Stomach smooth muscle (tissue), 2 donors: ENCODE measurements around the gene EHD2.
"Not testable (repeated sequence)": the region's sequence is repeated elsewhere in the genome, so short reads cannot be mapped to it uniquely, and the experiment has no call there.

Experiments used
- H3K27ac ChIP-seq: one replicate; pipeline ENCODE4 v1.7.0; 2013; ENCODE audit warnings: mild to moderate bottlenecking, low read length, inconsistent platforms
- H3K27me3 ChIP-seq, 2 donors: one replicate each; pipeline ENCODE4 v1.7.0; 2013; ENCODE audit warnings: low read length in 2 of 2; ENCODE audit not compliant: insufficient read depth in 2 of 2, control insufficient read depth in 1 of 2
- H3K36me3 ChIP-seq, 2 donors: one replicate each; pipeline ENCODE4 v1.7.0; 2013; ENCODE audit warnings: low read length in 2 of 2; ENCODE audit not compliant: control insufficient read depth in 2 of 2, insufficient read depth in 2 of 2
- H3K4me1 ChIP-seq: one replicate; pipeline ENCODE4 v1.7.0; 2013; ENCODE audit warnings: low read length; ENCODE audit not compliant: control insufficient read depth, insufficient read depth
- H3K4me3 ChIP-seq, 2 donors: one replicate each; pipeline ENCODE4 v1.7.0; 2013; ENCODE audit warnings: low read length in 2 of 2
- H3K9ac ChIP-seq, 2 donors: one replicate each; pipeline ENCODE4 v1.7.0; 2013; ENCODE audit warnings: low read length in 2 of 2, mild to moderate bottlenecking in 1 of 2
- H3K9me3 ChIP-seq, 2 donors: one replicate each; pipeline ENCODE4 v1.7.0; 2013; ENCODE audit warnings: low read length in 2 of 2; ENCODE audit not compliant: control insufficient read depth in 2 of 2
- donor health status: healthy.
- donor health status: Pancreatic carcinoma.

Gene EHD2

GRCh38 chr19:47760632-47760999 lies 47.4 kb downstream of the EHD2 start:
- Histone ChIP-seq H3K4me3 (no peak overlapping the region), H3K9ac (no peak overlapping the region), H3K4me1 (peaks cover 6% of the 10 kb centered on the region), H3K36me3 (peaks cover 32 to 34% of the 10 kb centered on the region in 2 donors), H3K27ac (no peak overlapping the region), H3K27me3 (no peaks in the 10 kb centered on the region), H3K9me3 (no peaks in the 10 kb centered on the region)

DNA sequence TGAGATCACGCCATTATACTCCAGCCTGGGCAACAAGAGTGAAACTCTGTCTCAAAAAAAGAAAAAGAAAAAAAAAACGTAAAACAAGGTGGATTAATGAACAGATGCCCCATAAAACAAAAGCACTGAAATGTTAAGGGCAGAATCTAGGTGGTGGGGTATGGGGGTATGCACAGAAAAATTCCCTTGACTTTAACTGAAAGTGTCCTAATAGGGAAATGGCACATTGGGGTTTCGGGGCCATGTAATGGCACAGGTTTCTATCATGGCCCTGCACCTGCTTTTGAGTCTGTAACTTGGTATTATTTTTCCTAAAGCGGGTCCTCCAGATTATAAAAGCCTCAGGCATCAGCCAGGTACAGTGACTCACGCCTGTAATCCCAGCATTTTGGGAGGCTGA lies 48.3 kb downstream of the EHD2 start:
- Histone ChIP-seq H3K9me3 (no peaks in the 10 kb centered on the region), H3K27me3 (no peaks in the 10 kb centered on the region), H3K36me3 (peaks cover 25 to 26% of the 10 kb centered on the region in 2 donors), H3K27ac (no peak overlapping the region), H3K4me1 (peaks cover 6% of the 10 kb centered on the region), H3K9ac (no peak overlapping the region), H3K4me3 (no peak overlapping the region)

- Histone ChIP-seq H3K27me3 (no peaks in the 10 kb centered on the region), H3K36me3 (peaks cover 19 to 22% of the 10 kb centered on the region in 2 donors), H3K9me3 (no peaks in the 10 kb centered on the region), H3K4me3 (no peak overlapping the region), H3K9ac (no peak overlapping the region), H3K4me1 (peaks cover 6% of the 10 kb centered on the region), H3K27ac (no peak overlapping the region)
Measured at GRCh38 chr19:47762151-47762550, 48.9 kb downstream of the EHD2 start.

DNA sequence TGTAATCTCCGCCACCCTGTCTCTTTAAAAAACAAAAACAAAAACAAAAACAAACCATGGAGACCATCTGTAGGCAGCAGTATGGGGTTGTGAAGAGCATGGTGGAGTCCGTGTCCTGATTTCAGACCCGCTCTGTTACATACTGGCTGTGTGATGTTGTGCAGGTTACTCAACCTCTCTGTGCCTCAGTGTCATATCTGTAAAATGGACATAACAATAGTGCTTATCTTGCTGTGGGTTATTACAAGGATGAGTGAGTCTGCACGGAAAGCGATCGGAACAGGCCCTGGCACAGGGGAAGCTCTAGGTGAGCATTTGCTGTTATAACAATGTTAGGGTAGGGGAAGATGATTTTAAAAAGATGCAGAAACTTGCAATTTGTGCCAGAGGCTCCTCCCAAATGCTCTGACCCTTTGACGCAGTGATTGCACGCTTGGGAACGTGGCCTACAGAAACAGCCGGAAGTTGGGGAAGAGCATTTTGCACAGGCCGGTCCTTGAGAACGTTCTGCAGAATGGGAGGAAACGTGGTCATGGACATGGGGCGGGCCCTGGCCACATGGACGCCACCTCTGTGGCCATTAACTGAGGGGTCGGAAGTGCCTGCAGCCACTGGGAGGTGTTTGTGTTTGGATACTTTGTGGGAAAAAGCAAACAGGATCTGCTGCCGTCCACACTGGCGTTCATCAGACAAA lies 49.5 kb downstream of the EHD2 start:
- no peak overlapping the region for H3K4me3 ChIP-seq
- H3K9me3 ChIP-seq: no peaks in the 10 kb centered on the region
- no peak overlapping the region for H3K27ac ChIP-seq
- no peaks in the 10 kb centered on the region for H3K27me3 ChIP-seq
- no peak overlapping the region for H3K9ac ChIP-seq
- peaks cover 6% of the 10 kb centered on the region for H3K4me1 ChIP-seq
- peaks cover 13 to 16% of the 10 kb centered on the region in 2 donors for H3K36me3 ChIP-seq

DNA sequence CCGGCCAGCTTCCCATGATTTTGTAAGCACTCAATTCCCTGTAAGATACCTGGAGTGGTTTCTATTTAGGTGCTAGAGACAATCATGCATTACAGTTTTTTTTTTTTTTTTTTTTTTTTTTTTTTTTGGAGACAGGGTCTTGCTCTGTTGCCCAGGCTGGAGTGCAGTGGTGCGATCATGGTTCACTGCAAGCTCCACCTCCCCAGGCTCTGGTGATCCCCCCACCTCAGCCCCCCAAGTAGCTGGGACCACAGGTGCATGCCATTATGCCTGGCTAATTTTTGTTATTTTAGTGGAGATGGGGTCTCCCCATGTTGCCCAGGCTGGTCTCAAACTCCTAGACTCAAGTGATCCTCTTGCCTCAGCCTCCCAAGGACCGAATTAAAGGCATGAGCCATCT lies 51.5 kb downstream of the EHD2 start:
- not testable (repeated sequence) for H3K4me1 ChIP-seq, H3K4me3 ChIP-seq, H3K27me3 ChIP-seq, H3K9me3 ChIP-seq, H3K27ac ChIP-seq, H3K36me3 ChIP-seq, H3K9ac ChIP-seq

GRCh38 chr19:47765523-47766358 lies 52.5 kb downstream of the EHD2 start:
- Histone ChIP-seq H3K36me3 (no peaks in the 10 kb centered on the region), H3K9me3 (no peaks in the 10 kb centered on the region), H3K4me3 (no peak overlapping the region), H3K27me3 (no peaks in the 10 kb centered on the region), H3K27ac (no peak overlapping the region), H3K4me1 (peaks cover 6% of the 10 kb centered on the region), H3K9ac (no peak overlapping the region)

DNA sequence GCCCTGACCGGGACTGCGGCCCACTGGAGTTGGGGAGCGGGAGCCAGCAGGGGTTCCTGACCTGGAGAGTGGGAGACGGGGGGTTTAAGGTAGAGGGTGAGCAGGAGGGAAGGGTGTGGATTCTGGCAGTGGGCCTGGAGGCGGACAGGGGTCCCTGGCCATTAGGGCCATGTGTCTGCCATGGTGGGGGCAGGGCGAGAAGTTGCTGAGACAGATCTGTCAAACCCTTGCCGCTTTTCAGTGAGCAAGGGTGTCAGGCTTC lies 53.1 kb downstream of the EHD2 start:
- Histone ChIP-seq H3K4me1 (peaks cover 6% of the 10 kb centered on the region), H3K27ac (no peak overlapping the region), H3K9me3 (no peaks in the 10 kb centered on the region), H3K27me3 (no peaks in the 10 kb centered on the region), H3K36me3 (no peaks in the 10 kb centered on the region), H3K4me3 (no peak overlapping the region), H3K9ac (no peak overlapping the region)

GRCh38 chr19:47766670-47767069 lies 53.4 kb downstream of the EHD2 start:
- H3K9me3 ChIP-seq: no peaks in the 10 kb centered on the region
- H3K4me1 ChIP-seq: peaks cover 6% of the 10 kb centered on the region
- no peak overlapping the region for H3K9ac ChIP-seq
- H3K36me3 ChIP-seq: no peaks in the 10 kb centered on the region
- no peaks in the 10 kb centered on the region for H3K27me3 ChIP-seq
- H3K27ac ChIP-seq: no peak overlapping the region
- H3K4me3 ChIP-seq: no peak overlapping the region

- H3K36me3 ChIP-seq: no peaks in the 10 kb centered on the region
- H3K27me3 ChIP-seq: no peaks in the 10 kb centered on the region
- peaks cover 6% of the 10 kb centered on the region for H3K4me1 ChIP-seq
- no peak overlapping the region for H3K9ac ChIP-seq
- no peak overlapping the region for H3K4me3 ChIP-seq
- no peak overlapping the region for H3K27ac ChIP-seq
- H3K9me3 ChIP-seq: no peaks in the 10 kb centered on the region
Measured at GRCh38 chr19:47767349-47767748, 54.1 kb downstream of the EHD2 start.

DNA sequence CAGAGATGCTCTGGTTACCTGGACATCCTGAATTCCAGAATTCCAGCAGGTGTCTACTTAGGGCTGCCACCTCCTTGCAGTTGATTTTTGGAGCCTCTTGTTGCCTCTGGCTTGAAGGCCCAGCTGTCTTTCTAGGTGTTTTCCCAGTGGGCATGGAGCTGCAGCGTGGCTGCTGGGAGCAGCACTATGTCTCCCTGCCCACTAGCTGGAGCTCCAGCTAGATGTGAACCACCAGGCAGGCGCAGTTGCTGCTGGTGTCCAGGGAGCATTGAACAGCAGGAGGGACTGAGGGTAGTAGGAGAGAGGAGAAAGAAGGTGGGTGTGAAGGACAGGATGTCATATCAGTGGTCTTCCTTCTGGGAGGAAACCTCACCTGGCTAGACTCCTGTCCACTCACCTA lies 55.4 kb downstream of the EHD2 start:
- no peaks in the 10 kb centered on the region for H3K4me1 ChIP-seq
- no peaks in the 10 kb centered on the region for H3K27me3 ChIP-seq
- no peaks in the 10 kb centered on the region for H3K9me3 ChIP-seq
- no peak overlapping the region for H3K9ac ChIP-seq
- no peak overlapping the region for H3K4me3 ChIP-seq
- H3K36me3 ChIP-seq: no peaks in the 10 kb centered on the region
- no peak overlapping the region for H3K27ac ChIP-seq

DNA sequence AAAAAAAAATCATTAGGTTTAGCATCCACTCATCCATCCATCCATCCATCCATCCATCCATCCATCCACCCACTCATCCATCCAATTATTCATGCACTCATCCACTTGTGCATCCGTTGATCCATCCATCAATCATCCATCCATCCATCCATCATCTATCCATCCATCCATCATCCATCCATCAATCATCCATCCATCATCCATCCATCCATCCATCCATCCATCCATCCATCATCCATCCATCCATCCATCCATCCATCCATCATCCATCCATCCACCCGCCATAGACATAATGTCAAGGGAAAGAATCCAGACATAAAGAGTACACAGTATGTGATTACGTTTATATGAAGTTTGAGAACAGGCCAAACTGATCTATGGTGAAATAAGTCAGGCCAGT lies 56.3 kb downstream of the EHD2 start:
- Histone ChIP-seq H3K27ac (no peak overlapping the region), H3K36me3 (no peaks in the 10 kb centered on the region), H3K27me3 (no peaks in the 10 kb centered on the region), H3K4me3 (no peak overlapping the region), H3K9ac (no peak overlapping the region), H3K9me3 (no peaks in the 10 kb centered on the region), H3K4me1 (no peaks in the 10 kb centered on the region)
